ENCODE data around the gene QRFPR. TPM values are rescaled to one million over a fixed set of nuclear protein-coding genes. Genes with fewer than 3 reads are reported as not detected.

QRFPR gene
- total RNA-seq, 2 donors from 2014 or later = 0.32 to 0.99 TPM

DNA sequence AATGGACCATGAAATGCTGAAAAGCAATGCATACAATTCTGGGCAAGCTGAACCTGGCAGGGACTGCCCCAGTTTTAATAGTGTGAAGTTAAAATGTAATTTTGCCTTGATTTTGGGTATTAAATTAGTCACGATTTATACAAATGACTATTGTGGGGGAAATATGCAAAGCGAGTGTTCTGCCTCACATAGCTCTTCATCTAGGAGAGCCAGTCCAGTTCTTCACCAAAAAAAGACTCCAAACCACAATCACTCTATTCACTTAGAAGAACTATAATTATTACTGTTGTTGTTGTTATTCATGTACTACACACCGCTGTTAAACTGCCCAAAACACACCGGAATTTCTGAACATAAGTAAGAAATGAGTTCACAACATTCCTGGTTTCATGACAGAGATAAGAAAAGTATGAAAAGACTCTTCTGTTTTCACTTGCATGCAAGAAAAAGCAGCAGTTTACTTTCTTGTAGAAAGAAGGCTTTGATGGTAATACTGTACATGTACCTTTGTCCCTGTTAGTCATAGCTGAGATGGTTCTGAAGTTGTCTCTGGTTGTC is 101.9 kb downstream of the QRFPR start:
- no peak for DNase-seq
- intact Hi-C loops (cut with DNase I) = no loop called here
- ATAC-seq = no peak

Other genes with a start within 250 kb of the QRFPR start
- under 1 TPM in 1 of 2 donors, not detected in 1; 0.15 TPM for gene TNIP3, start 216.7 kb downstream of the QRFPR start, total RNA-seq

Measured in left cardiac atrium (tissue), 4 donors.